Stimulated activated CD8-positive, alpha-beta memory T cell treated with anti-CD3 and anti-CD28 coated beads, Interleukin-15, amount 100 ng/mL, for 4 hours (primary cell): ENCODE results near the gene MATN1.

Source experiments
- DNase-seq, 2 donors: peaks; one replicate each; pipeline ENCODE4 v3.0.0-alpha.2; 2020; ENCODE audit warnings: low read depth in 2 of 2

The MATN1 gene

DNA sequence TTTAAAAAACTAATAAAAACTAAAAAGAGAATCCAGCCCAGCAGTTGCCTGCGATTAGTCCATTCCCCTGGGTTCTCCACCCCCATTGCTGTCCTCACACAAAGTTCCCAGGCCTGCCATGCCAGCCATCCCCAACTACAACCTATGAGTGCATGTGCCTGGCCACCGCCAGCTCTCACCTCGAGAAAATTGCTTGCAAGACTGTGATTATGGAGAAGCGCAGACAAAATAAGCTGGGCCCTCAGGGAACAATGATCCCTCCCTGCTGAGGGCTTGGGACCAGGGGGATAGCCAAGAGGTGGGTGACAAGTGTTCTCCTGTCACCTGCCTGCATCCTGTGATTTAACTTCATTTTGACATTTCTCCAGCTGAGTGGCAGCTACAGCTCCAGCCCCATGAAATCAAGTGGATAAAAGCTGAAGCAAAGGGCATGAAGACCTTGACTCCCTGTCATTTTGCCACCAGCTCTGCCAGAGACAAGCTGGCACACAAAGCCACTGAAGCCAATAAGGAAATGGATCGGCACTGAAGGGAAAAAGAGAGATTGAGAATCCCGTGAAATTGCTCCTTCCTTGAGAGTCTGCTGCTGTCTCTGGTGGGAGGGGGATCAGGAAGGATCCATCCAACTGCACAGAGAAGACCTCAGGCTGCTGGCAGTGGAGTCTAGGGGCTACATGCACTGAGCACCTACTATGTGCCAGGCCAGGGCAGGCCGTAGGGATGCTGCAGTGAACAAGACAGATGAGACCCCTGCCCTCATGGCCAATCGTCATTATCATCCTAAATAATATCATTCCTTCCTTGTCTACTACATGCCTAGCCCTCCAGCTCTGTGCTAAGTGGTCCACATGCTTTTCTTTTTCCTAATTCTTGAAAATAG is 40.7 kb downstream of the MATN1 start:
- no peak for DNase-seq

DNA sequence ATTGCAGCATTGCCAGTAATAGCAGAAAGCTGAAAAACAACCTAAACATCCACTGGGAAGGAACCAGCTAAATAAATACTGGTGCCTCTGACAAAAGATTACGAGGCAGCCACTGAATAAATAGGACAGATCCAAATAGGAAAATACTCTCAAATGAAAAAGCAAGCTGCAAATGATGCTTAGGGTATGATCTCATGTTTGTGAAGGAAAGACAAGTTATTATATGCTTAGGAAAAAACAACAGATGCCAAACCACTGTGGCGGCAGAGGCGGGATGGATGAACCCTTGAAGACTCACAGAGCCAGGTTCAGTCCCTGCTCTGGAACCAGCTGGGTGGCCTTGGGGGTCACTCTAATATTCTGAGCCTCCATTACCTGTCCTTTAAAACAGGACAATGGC is 41.6 kb downstream of the MATN1 start:
- no peak for DNase-seq

DNA sequence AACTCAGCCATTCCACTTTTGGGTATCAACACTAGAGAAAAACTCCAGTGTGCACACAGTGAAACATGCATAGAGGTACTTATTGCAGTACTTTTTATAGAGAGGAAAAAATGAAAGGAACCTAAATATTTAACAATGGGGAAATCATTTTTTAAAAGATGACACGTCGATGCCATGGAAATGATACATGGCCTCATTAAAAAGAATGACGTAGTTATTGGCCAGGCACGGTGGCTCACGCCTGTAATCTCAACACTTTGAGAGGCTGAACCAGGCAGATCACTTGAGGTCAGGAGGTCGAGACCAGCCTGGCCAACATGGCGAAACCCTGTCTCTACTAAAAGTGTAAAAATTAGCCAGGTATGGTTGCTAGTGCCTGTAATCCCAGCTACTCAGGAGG is 42.5 kb downstream of the MATN1 start:
- no peak for DNase-seq

DNA sequence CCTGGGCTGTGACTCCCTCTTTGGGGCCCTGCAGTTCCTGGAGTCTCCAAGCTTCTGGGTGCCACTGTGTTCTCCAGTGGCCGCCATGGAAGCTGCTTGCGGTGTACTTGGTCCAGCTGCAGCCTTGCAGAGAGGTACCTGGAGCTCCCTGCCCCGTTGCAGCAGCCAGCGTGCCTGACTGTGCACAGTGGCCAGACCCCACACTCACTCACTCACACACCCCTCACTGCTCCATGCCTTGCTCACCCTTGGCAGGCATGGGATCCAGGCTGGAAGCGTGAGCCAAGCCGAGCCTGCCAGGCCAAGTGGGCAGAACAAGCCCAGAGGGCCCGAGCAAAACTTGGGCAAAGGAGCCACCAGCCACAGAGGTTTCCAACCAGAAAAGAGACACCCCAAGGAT is 43.0 kb downstream of the MATN1 start:
- no peak for DNase-seq

DNA sequence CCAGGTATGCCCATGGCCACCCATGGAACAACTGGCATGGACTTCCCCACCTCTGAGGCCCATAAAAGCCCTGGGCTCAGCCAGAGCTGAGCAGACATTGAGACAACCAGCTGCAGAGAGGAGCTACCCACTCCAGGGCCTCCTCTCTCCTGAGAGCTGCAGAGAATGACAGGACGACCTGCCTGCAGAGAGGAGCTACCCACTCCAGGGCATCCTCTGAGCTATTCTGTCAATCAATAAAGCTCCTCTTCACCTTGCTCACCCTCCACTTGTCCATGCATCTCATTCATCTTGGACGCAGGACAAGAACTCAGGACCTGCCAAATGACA is 43.4 kb downstream of the MATN1 start:
- no peak for DNase-seq

DNA sequence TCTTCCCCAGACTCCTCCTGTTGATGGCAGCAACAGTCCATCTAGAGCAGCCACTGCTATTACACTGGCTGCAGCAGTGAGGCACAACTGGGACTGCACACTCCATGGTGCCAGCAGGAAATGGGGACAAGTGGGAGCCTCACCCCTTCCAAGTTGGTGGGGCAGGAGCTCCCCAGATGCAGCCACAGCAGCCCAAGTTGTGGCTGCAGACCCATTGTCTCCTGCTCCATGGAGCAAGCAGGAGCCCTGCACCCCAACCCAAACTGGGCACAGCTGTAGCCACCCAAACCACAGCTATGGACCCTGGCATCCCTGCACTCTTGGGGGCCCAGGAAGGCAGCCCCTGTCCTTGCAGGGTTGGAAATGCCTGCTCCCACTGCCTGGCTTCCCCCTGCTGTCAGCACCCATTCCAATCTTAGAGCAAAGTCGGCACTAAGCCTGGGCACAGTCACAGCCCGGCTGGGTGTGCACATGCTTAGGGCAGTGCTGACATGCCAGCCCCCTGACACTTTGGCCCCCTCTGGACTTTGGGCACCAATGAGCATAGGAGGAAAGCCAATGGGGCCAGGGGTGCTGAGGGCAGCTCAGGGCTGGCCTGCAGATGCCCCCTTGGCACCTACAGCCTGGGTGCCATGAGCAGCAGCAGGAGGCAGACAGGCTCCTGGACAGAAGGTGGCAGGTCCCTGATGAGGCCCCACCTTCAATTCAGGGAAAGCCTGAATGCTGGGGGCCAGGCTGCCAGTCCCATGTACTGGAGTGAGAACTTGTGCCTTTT is 44.0 kb downstream of the MATN1 start:
- no peak for DNase-seq

DNA sequence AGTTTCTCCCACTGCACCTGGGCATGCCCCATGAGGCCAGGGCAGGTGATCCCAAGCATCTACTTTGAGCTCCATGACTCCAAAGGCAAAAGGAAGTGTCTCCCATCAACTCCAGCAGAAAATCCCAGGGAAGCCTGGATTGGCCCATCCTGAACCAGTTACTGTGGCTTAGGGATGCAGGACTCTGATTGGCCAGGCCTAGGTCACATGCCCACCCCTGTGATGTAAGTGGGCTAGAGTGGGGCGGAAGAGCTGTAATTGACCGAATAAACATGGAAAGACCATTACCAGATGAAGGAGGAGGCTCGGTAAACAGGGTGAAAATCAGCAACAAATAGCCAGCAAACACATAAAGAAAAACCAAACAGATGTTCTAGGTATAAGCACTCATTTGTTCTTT is 45.2 kb downstream of the MATN1 start:
- DNase-seq = no peak

DNA sequence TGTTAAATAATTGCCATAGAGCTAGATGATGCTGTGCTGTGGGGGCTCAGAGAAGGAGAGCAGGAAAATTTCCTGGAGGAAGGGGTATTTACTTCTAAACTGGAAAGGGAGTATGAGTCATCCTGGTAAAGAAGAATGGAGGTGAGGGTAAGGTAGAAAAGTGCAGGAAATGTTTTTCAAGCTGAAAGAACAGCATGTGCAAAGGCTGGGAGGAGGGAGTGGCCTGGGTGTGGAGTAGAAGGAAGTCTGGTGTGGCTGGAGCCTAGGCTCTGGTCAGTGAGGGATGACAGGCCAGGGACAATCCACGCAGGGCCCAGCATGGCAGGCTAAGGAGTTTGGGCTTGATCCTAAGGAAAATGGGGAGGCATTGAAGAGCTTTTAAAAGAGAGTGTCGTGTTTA is 45.9 kb downstream of the MATN1 start:
- DNase-seq = no peak

DNA sequence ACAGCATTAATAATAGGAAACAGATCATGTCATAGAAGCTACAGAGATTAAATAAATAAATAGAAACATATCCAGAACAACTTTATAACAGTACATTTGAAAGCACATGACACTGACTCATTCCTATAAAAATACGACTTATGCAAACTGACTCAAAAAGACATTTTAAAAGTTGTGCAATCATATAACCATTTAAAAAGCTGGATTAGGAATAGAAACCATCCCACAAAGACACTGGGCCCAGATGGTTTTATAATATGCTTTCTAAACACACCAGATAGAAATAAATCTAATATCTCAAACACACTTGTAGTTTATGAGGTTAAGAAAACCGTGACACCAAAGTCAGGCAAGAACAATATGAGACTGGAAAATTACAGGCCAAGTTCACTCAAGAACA is 47.6 kb downstream of the MATN1 start:
- DNase-seq = no peak

DNA sequence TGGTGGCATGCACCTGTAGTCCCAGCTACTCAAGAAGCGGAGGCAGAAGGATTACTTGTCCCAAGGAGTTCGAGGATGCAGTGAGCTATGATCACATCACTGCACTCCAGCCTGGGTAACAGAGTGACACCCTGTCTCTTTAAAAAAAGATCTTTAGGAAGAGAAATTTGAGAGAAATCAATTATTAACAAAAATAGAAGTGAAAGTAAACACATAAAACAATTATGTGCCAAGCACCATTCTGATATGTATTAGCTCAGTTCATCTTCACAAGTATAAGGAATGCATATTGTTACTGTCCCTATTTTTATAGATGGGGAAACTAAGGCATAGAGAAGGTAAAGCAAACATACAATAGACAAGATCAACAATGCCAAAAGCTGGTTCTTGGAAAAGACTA is 48.1 kb downstream of the MATN1 start:
- no peak for DNase-seq

DNA sequence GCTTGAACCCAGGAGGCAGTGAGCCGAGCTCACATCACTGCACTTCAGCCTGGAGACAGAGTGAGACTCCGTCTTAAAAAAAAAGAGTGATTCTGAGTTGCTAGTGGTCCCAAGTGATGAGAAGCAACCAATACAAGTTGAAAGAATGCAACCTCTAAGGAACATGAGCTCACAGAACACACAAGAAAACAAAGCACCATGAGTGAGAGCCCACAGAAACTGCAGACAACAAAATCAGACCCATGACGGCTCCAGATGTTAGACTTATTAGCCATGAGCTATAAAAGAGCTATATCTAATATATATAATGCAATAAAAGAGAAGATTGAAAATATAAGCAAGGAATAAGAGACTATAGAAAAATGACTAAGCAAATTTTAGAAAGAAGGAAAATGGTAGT is 50.0 kb downstream of the MATN1 start:
- DNase-seq = no peak

DNA sequence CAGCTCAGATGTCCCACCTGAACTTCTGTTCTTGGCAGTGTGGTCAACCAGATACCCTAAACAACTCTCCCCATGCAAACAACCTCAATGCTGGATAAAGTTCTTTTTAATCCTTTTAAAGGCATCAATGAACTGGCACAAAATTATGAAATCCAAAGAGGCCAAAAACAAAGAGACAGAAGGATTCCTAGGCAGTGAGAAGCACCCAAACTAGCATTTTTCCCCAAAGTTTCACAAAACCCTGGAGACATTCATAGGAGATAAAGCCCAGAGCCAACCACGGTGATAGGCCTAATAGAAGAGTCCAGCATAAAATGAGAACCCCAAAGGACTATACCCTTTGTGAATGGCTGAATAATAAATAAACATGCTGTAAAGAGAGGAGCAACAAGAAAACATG is 50.7 kb downstream of the MATN1 start:
- no peak for DNase-seq

DNA sequence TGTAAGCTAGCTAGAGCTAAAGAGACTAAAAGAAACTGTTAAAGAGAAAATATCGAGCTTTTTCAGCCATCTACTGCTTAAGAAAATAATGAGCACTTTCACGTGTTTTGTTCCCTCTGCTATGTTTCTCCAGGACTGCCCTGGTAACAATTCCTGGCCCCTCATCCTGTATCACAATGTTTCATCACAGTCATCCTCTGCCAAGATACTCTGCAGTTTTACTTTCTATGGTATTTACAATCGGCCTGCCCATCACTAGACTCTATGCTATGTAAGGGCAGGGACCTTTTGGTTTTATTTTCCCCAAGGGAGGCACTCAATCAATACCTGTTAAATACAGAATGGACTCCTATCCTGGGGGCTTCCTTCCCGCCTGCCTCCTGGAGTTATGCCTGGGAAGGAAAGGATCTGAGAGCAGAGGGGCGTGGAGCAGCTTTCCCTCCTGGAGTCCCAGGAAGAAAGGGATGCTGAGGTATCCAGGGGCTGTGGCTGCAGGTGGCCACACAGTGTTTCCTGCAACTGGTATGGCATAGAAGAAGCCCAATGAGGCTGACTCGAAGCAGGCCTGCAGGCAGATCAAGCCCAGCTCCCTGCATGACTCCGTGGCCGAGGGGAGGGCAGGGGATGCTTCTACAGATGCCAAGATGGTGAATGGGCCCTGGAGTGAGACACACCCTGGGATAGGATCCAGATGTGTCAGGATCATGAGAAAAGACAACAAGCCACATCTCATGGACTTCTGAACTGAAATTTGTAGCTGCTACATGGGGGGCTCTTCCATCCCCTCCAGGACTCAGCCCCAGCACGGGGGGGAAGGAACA is 52.9 kb downstream of the MATN1 start:
- DNase-seq = no peak

DNA sequence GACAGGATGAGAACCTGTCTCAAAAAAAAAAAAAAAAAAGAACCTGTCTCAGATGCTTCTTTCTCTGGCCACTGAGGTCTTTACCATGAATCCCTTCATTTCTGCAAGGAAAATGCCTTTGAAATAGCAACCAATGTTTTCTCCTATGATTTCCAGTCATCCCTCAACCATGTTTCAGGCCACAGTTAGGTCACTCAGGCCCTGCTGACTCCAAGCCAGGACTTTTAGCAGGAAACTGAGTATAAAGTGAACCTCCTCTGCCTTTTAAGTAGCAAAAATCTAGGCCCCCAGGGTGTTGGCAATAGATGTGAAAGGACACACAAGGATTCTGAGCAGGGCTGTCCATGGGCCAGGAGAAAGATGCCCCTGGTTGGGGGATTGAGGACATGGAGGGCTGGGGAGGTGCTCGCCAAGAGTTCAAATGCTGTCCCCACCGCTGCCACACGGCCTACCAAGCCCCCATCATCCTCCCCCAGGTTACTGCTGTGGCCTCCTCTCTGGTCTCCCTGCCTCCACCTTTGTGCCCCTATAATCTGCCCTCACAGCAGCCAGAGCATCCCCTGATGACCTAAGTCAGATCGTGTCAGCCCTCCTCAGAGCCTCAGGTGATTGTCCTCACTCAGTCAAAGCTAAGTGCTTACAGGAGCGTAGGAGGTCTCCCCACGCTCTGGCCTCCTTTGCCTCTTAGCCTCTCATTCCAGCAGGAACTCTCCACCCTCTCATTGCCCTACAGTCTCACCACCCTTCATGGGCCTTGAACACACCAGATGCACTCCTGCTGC is 54.6 kb downstream of the MATN1 start:
- DNase-seq = no peak

DNA sequence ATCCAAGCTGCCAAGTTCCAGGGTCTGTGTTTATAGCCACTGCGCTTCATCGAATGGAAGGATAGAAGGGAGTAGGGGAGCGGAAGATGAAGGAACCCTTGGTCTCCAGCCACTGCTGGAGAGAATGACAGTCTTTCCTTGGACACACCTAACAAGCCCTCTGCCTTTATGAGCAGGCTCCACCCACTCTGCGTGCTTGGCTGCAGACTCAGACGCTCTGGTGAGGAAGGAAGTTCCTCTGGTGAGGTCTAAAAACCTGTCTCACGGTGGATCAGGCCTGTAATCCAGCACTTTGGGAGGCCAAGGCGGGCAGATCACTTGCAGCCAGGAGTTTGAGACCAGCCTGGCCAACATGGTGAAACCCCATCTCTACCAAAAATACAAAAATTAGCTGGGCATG is 55.4 kb downstream of the MATN1 start:
- no peak for DNase-seq

DNA sequence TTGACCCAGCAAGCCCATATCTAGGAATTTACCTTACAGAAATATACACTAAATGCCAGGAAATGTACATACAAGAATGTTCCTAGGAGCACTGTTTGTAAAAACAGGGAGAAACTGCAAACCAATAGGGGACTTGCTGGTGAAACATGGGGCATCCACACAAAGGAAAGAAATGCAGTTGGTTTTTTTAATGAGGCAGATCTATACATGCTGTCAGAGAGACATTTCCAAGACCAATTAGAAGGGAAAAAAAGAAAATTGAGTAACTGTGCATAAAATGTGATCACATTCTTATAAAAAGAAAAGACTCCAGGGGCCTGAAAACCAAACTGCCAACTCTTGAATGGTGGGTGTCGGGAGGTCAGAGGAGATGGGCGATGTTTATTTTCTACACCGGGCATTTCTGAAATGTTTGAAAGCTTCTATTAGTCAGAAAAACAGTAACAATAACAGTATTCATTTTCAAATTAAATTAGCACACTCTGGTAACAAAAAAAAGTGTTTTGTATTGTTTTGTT is 56.6 kb downstream of the MATN1 start:
- DNase-seq = no peak

DNA sequence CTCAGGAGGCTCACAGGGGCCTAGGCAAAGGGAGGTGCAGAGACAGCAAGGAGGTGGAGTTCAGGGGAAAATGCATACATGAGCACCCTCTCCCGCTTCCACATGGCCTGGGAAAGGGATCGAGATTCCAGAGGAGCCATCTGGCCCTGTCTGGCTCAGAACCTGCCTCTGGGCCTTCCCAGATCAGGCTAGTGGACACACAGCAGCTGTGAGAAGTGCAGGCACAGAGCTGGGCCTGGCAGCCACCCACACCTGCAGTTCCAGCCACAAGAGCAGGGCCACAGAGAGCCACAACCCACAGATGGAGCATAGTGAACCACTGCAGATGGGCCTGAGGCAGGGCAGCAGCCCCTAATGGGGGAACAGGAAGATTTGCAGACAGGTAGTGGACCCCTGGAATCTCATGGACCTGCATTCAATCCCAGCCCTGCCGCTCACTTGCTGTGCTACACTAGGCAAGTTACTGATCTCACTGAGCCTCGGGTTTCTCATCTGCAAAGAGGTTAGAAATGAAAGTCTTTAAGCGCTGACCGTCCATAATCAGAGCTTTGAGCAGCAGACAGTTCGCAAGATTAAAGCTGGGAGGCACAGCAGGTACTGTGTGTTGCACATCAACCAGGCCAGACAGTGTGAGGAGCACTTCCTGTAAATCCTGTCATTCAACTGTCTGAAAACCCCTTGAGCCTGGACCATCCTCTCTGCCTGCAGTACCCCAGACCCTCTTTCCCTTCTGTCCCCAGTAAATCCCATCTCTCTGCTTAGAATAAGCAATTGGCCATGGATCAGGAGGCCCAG is 58.0 kb downstream of the MATN1 start:
- no peak for DNase-seq

DNA sequence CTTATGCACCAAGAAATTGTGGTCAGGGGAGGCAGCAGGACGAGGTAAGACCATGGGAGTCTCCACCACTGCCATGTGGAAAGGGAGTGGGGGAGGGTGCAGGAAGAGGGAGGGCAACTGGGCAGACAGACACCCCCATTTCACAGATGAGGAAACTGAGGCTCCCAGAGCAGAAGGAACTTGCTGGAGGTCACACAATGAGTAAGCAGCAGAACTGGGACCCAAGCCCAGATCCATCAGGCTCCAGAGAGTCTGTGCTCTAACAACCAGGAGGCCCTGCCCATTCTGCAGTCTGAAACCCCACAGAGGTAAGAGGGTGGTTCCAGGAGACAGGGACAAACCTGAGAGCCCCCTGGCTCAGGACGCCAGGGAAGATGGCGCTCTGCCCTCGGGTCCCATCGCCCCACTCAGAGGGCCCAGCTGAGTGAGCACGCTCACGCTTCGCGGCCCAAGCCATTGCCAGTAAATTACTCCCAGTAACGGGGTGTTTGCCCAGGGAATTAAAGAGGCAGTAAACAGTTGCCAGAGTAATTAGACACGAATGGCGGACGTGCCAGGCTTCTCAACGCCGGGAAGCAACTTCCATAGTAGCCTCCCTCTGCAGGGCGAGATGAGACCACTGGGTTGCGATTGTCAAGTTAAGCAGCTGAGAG is 59.2 kb downstream of the MATN1 start:
- DNase-seq = no peak

DNA sequence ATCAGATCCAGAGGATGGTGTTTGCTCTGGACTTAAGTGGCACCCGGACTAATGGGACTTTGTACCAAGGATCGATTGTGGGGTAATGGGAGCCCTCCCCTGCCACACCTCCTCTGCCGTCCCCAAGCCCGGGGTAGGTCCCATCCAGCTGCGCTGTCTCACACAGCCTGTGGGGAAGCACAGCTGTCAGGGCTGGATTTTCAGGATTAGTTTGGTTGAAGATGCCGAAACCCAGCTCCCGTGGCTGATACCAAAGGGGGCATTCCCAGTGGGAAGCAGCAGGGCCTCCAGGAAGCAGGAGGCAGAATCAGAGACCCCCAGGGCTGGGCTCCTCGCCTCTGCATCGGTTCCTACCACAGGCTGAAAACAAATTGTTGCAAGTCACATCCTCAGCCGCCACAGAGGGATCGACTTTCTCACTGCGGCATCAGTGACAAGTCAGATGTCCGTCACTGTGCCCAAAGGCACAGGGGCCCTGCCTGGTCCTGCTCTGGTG is 59.7 kb downstream of the MATN1 start:
- DNase-seq = no peak

DNA sequence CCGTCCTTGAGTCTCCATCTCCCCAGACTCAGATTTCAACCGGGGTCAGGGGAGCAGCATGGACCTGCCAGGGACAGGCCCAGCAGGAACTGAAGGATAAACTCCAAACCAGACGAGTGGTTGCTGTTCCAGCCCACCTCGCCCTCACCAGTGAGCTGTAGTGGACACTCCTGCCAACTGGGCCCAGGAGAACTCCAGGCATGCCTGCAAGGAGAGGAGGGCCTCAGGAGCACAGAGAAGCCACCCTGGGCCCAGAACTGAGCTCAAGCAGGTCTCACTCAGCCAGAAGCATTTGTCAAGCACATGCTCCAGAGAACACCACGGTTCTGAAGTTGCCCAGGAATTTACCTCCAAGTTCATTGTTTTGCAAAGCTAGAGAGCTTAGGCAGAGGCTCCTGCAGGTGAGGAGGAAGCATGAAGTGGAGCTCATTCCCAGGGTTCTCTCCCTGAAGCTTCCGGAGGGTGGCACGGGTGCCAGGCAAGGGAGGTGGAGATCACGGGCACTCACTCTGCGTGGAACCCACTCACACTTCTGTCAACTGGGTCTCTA is 61.0 kb downstream of the MATN1 start:
- DNase-seq = no peak
